OCI-LY3 (cell line): ENCODE measurements around the gene TMEM89.

ENCODE experiments used
- H2AFZ ChIP-seq: fragments of 200-600, 300-600 bp; shearing (Covaris generic); 2 replicates; pipeline ENCODE4 v1.6.0; 2014; ENCODE audit warnings: antibody characterized with exemption, low read depth, low read length
- H3K27ac ChIP-seq: fragments of 200-600, 300-600 bp; sonication (generic); 2 replicates; pipeline ENCODE4 v1.5.1; 2014; ENCODE audit warnings: mild to moderate bottlenecking, low read length, moderate library complexity, mixed read lengths
- H3K27me3 ChIP-seq: fragments of 200-600, 300-600 bp; sonication (generic); 2 replicates; pipeline ENCODE4 v1.6.1; 2014; ENCODE audit warnings: low read depth, low read length, mixed read lengths
- H3K36me3 ChIP-seq: fragments of 200-600, 300-600 bp; sonication (generic); replicated peaks from 2 replicates; pipeline ENCODE3; 2014; ENCODE audit warnings: low read depth, low read length, mixed read lengths
- H3K4me1 ChIP-seq: fragments of 300-600, 200-600 bp; sonication (generic); 2 replicates; pipeline ENCODE4 v1.6.1; 2014; ENCODE audit warnings: low read length, mixed read lengths
- H3K4me2 ChIP-seq: fragments of 200-600, 300-600 bp; sonication (generic); 2 replicates; pipeline ENCODE4 v1.6.1; 2014; ENCODE audit warnings: low read length, mixed read lengths
- H3K4me3 ChIP-seq: fragments of 300-600, 200-600 bp; sonication (generic); 2 replicates; pipeline ENCODE4 v1.5.1; 2014; ENCODE audit warnings: antibody characterized with exemption, mild to moderate bottlenecking, low read length, moderate library complexity
- H3K79me2 ChIP-seq: fragments of 300-600, 200-600 bp; shearing (Covaris generic); 2 replicates; pipeline ENCODE4 v1.6.1; 2014; ENCODE audit warnings: mild to moderate bottlenecking, low read length, mixed read lengths
- H3K9ac ChIP-seq: fragments of 300-600, 200-600 bp; shearing (Covaris generic); 2 replicates; pipeline ENCODE4 v1.6.0; 2014; ENCODE audit warnings: mild to moderate bottlenecking, low read length, moderate library complexity
- H3K9me3 ChIP-seq: fragments of 200-600, 300-600 bp; shearing (Covaris generic); 2 replicates; pipeline ENCODE4 v1.6.1; 2014; ENCODE audit warnings: low read length, mixed read lengths; ENCODE audit not compliant: insufficient read depth
- H4K20me1 ChIP-seq: fragments of 200-600, 300-600 bp; sonication (generic); 2 replicates; pipeline ENCODE4 v1.6.1; 2016; ENCODE audit warnings: low read length, mixed read lengths; ENCODE audit not compliant: insufficient read depth
- EZH2phosphoT487 ChIP-seq: fragments of 200-600 bp; shearing (Covaris generic); IDR thresholded peaks from 2 replicates; pipeline ENCODE4 v1.6.1; 2018; ENCODE audit warnings: antibody characterized with exemption, mixed run types, low read depth
- TF ChIP-seq, protein P1 (sequence below): fragments of 200-600, 300-600 bp; sonication (generic); IDR thresholded peaks from 2 replicates; pipeline ENCODE4 v1.5.1; 2014; ENCODE audit warnings: antibody characterized with exemption, low read length, low read depth

TMEM89 gene

GRCh38 chr3:48598323-48599076 lies 23.1 kb downstream of the TMEM89 start:
- H4K20me1 ChIP-seq, result no peaks in the 10 kb centered on the region; the same call in 1 of the 2 replicates
- no peak overlapping the region for H2AFZ ChIP-seq
- H3K36me3 ChIP-seq, result peaks cover 37% of the 10 kb centered on the region
- H3K4me3 ChIP-seq, result no peak overlapping the region
- H3K27ac ChIP-seq, result no peak overlapping the region
- H3K27me3 ChIP-seq, result no peaks in the 10 kb centered on the region
- H3K79me2 ChIP-seq, result no peaks in the 10 kb centered on the region
- TF ChIP-seq, protein P1, sequence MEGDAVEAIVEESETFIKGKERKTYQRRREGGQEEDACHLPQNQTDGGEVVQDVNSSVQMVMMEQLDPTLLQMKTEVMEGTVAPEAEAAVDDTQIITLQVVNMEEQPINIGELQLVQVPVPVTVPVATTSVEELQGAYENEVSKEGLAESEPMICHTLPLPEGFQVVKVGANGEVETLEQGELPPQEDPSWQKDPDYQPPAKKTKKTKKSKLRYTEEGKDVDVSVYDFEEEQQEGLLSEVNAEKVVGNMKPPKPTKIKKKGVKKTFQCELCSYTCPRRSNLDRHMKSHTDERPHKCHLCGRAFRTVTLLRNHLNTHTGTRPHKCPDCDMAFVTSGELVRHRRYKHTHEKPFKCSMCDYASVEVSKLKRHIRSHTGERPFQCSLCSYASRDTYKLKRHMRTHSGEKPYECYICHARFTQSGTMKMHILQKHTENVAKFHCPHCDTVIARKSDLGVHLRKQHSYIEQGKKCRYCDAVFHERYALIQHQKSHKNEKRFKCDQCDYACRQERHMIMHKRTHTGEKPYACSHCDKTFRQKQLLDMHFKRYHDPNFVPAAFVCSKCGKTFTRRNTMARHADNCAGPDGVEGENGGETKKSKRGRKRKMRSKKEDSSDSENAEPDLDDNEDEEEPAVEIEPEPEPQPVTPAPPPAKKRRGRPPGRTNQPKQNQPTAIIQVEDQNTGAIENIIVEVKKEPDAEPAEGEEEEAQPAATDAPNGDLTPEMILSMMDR, result no peak
- TF ChIP-seq EZH2phosphoT487, result no peak
- no peaks in the 10 kb centered on the region for H3K4me1 ChIP-seq
- no peak overlapping the region for H3K4me2 ChIP-seq
- H3K9me3 ChIP-seq, result no peaks in the 10 kb centered on the region
- no peak overlapping the region for H3K9ac ChIP-seq

DNA sequence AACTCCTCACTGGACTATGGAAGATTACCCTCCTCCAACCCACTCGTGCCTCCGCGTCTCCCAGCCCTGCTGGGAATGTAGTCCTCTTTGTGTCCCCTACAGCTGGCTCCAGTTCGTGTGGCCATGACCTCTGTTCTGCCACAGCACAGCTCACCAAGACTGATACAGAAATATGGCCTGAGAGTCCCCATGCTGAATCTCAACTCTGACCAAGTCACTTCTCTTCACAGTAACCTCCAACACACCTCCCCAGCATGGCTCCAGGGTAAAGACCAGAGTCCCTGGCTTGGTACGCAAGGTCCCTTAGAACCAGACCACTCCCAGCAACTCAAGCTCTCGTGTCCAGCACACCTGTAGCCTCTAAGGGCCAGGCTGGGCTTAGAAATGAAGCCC lies 24.2 kb downstream of the TMEM89 start:
- no peak overlapping the region for H3K4me3 ChIP-seq
- H3K27ac ChIP-seq, result no peak overlapping the region
- no peak overlapping the region for H3K9ac ChIP-seq
- no peaks in the 10 kb centered on the region for H3K9me3 ChIP-seq
- no peaks in the 10 kb centered on the region; the same call in 1 of the 2 replicates for H4K20me1 ChIP-seq
- H3K4me1 ChIP-seq, result no peaks in the 10 kb centered on the region
- peaks cover 29% of the 10 kb centered on the region for H3K36me3 ChIP-seq
- no peak overlapping the region for H3K4me2 ChIP-seq
- no peak overlapping the region for H2AFZ ChIP-seq
- H3K27me3 ChIP-seq, result no peaks in the 10 kb centered on the region
- no peak for TF ChIP-seq EZH2phosphoT487
- TF ChIP-seq, protein P1, result no peak
- no peaks in the 10 kb centered on the region for H3K79me2 ChIP-seq

DNA sequence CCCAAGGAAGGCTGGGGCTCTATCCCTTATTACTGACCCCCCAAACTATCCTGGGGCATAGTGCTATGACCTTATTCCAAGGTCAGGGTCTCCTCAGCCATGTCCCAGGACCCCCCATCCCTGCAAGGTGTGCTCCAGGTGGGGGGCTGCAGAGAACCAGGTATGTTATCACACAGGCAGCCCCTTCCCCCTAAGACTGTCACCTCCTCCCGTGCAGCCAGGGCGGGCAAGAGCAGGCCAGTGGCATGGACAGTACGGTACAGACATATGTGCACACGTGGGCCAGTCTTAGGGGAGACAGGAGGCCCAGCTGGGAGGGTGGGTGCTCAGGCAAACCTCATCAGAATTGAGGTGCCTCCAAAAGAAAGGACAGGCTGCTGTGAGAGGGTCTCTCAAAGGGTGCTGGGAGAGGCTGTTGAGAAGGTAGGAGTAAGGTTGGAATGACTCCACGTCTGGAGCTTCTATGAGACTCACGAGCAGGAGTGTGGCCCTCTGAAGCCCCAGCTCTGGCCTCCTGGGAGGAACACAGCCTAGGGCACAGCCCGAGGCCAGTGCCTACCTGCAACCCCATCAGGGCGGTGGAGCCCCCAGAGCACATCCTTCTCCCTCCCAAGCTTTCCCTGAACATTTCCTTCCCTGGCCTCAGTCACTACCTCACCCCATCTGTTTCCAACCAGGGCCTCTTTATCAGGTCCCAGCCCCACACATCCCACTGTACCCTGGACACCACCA lies 24.7 kb downstream of the TMEM89 start:
- Histone ChIP-seq H3K9me3 (no peaks in the 10 kb centered on the region), H3K4me3 (no peak overlapping the region), H3K9ac (no peak overlapping the region), H2AFZ (no peak overlapping the region), H3K4me1 (no peaks in the 10 kb centered on the region), H3K27me3 (no peaks in the 10 kb centered on the region), H3K36me3 (peaks cover 29% of the 10 kb centered on the region), H3K79me2 (no peaks in the 10 kb centered on the region), H3K4me2 (no peak overlapping the region), H3K27ac (no peak overlapping the region), H4K20me1 (no peaks in the 10 kb centered on the region; the same call in 1 of the 2 replicates)
- TF ChIP-seq EZH2phosphoT487, result no peak
- TF ChIP-seq, protein P1, result no peak

- Histone ChIP-seq H3K4me3 (no peak overlapping the region), H3K9ac (no peak overlapping the region)
These were observed 25.4 kb downstream of the TMEM89 start for GRCh38 chr3:48596157-48596556.

More at GRCh38 chr3:48596157-48596556, 25.4 kb downstream of the TMEM89 start:
- no peaks in the 10 kb centered on the region for H3K9me3 ChIP-seq
- no peak overlapping the region for H3K4me2 ChIP-seq
- TF ChIP-seq, protein P1, result no peak
- TF ChIP-seq EZH2phosphoT487, result no peak
- H3K36me3 ChIP-seq, result peaks cover 23% of the 10 kb centered on the region
- no peaks in the 10 kb centered on the region; the same call in 1 of the 2 replicates for H4K20me1 ChIP-seq
- no peaks in the 10 kb centered on the region for H3K27me3 ChIP-seq
- H2AFZ ChIP-seq, result no peak overlapping the region
- no peak overlapping the region for H3K27ac ChIP-seq
- H3K4me1 ChIP-seq, result no peaks in the 10 kb centered on the region
- H3K79me2 ChIP-seq, result no peaks in the 10 kb centered on the region
